GM12878 (cell line): ENCODE results near the gene RTN4. TPM values are rescaled to one million over a fixed set of nuclear protein-coding genes. Genes with fewer than 3 reads are reported as not detected.
A peak's percentile ranks its signal among the peaks of the same experiment; 100 is the strongest.

Experiments used
- CREB1 ChIP-seq: IDR thresholded peaks from 2 replicates; pipeline ENCODE4 v1.6.1; 2012; ENCODE audit warnings: low read depth, mild to moderate bottlenecking, inconsistent platforms
- CTCF ChIP-seq, 3 experiments: IDR thresholded peaks in 2 of 3; conservative IDR thresholded peaks in 1 of 3; 2 replicates each; pipeline ENCODE4 v1.5.1; 2011; ENCODE audit warnings: low read depth in 3 of 3, low read length in 3 of 3, mild to moderate bottlenecking in 3 of 3, control low read depth in 2 of 3, moderate library complexity in 2 of 3, inconsistent platforms in 1 of 3, mixed read lengths in 1 of 3; ENCODE audit not compliant: control insufficient read depth in 2 of 3, insufficient read depth in 1 of 3; ENCODE audit errors: extremely low read depth in 1 of 3
- ETV6 ChIP-seq, 2 experiments: fragments of 450-650 bp in 1 of 2; IDR thresholded peaks in 1 of 2; conservative IDR thresholded peaks in 1 of 2; 2 replicates each; pipeline ENCODE4 v1.6.1; 2014; ENCODE audit warnings: antibody characterized with exemption in 1 of 2, borderline replicate concordance in 1 of 2, low read depth in 1 of 2, mild to moderate bottlenecking in 1 of 2, moderate library complexity in 1 of 2
- HCFC1 ChIP-seq: fragments of 150-350 bp; IDR thresholded peaks from 2 replicates; pipeline ENCODE4 v1.6.1; 2014; ENCODE audit warnings: low read length
- IRF4 ChIP-seq: IDR thresholded peaks from 2 replicates; pipeline ENCODE4 v1.6.1; 2011; ENCODE audit warnings: low read depth, low read length
- JUNB ChIP-seq: IDR thresholded peaks from 2 replicates; pipeline ENCODE4 v1.6.1; 2016; ENCODE audit warnings: antibody characterized with exemption, mild to moderate bottlenecking
- MLLT1 ChIP-seq: fragments of 450-650 bp; IDR thresholded peaks from 2 replicates; pipeline ENCODE4 v1.6.1; 2016; ENCODE audit warnings: mild to moderate bottlenecking
- MTA3 ChIP-seq: IDR thresholded peaks from 2 replicates; pipeline ENCODE4 v1.6.1; 2012; ENCODE audit warnings: low read length, inconsistent platforms, borderline replicate concordance
- MYB ChIP-seq: fragments of 150-350 bp; IDR thresholded peaks from 2 replicates; pipeline ENCODE4 v1.6.1; 2014; ENCODE audit warnings: mild to moderate bottlenecking, low read depth, low read length, borderline replicate concordance
- NBN ChIP-seq: fragments of 450-650 bp; IDR thresholded peaks from 2 replicates; pipeline ENCODE4 v1.6.1; 2016
- NFXL1 ChIP-seq: fragments of 450-650 bp; IDR thresholded peaks from 2 replicates; pipeline ENCODE4 v1.6.1; 2017; ENCODE audit warnings: antibody characterized with exemption, mild to moderate bottlenecking, borderline replicate concordance
- NFYB ChIP-seq: IDR thresholded peaks from 2 replicates; pipeline ENCODE4 v1.6.1; 2011; ENCODE audit warnings: low read depth, mild to moderate bottlenecking, low read length, improper control_type of control experiment, moderate library complexity; ENCODE audit not compliant: insufficient read depth
- NR2C1 ChIP-seq: fragments of 450-650 bp; IDR thresholded peaks from 2 replicates; pipeline ENCODE4 v1.6.1; 2017; ENCODE audit warnings: antibody characterized with exemption, mild to moderate bottlenecking, moderate library complexity
- PKNOX1 ChIP-seq: fragments of 450-650 bp; IDR thresholded peaks from 2 replicates; pipeline ENCODE4 v1.6.1; 2016; ENCODE audit warnings: mild to moderate bottlenecking
- POLR2AphosphoS2 ChIP-seq: IDR thresholded peaks from 2 replicates; pipeline ENCODE4 v1.6.1; 2011; ENCODE audit warnings: low read depth, mild to moderate bottlenecking, low read length, improper control_type of control experiment, moderate library complexity
- POU2F2 ChIP-seq: IDR thresholded peaks from 3 replicates; pipeline ENCODE4 v1.6.1; 2011; ENCODE audit warnings: low read depth, mild to moderate bottlenecking, low read length, borderline replicate concordance
- RAD21 ChIP-seq: IDR thresholded peaks from 2 replicates; pipeline ENCODE4 v1.6.1; 2011; ENCODE audit warnings: mild to moderate bottlenecking, low read depth, low read length, moderate library complexity; ENCODE audit not compliant: insufficient read depth
- RAD51 ChIP-seq: fragments of 450-650 bp; IDR thresholded peaks from 2 replicates; pipeline ENCODE4 v1.6.1; 2016; ENCODE audit warnings: moderate library complexity, mild to moderate bottlenecking, inconsistent platforms
- STAT3 ChIP-seq: IDR thresholded peaks from 2 replicates; pipeline ENCODE4 v1.6.1; 2011; ENCODE audit warnings: low read depth, low read length, improper control_type of control experiment
- SUZ12 ChIP-seq: fragments of 200-600 bp; sonication (generic); IDR thresholded peaks from one replicate; pipeline ENCODE4 v1.6.1; 2018; ENCODE audit warnings: antibody characterized with exemption, mild to moderate bottlenecking; ENCODE audit not compliant: unreplicated experiment
- TBL1XR1 ChIP-seq: IDR thresholded peaks from 2 replicates; pipeline ENCODE4 v1.6.1; 2012; ENCODE audit warnings: low read depth, low read length, improper control_type of control experiment
- ZNF592 ChIP-seq: fragments of 450-650 bp; IDR thresholded peaks from 2 replicates; pipeline ENCODE4 v1.6.1; 2017; ENCODE audit warnings: mild to moderate bottlenecking, moderate library complexity
- ZNF622 ChIP-seq: fragments of 450-650 bp; IDR thresholded peaks from 2 replicates; pipeline ENCODE4 v1.6.1; 2017; ENCODE audit warnings: mild to moderate bottlenecking, inconsistent platforms
- polyA plus RNA-seq, 11 experiments: library from polyadenylated mRNA; depleted of rRNA in 4 of 11; unstranded in 6 of 11; stranded (reverse) in 5 of 11; fragments of >200 nt; fragmentation: Nextera tagmentation in 4 of 11; fragmentation: Illumina TruSeq in 1 of 11; extraction: Ambion mirVana in 4 of 11; extraction: Trizol in 1 of 11; gene quantifications; 1 replicate in 1 of 11; 2 replicates in 10 of 11; pipeline versions ENCODE4 v1.2.1 to v1.2.3, GENCODE V29; 2011 to 2016; ENCODE audit warnings: inconsistent platforms in 2 of 11, missing spikeins in 2 of 11, low read depth in 1 of 11
- total RNA-seq, 4 experiments: library from RNA; depleted of rRNA in 3 of 4; stranded (reverse); fragments of >200 nt in 3 of 4; fragmentation: Illumina TruSeq in 1 of 4; extraction: Trizol in 1 of 4; gene quantifications; 2 replicates each; pipeline versions ENCODE4 v1.2.1 to v1.2.3, GENCODE V29; 2013 to 2021

RTN4 gene
- total and polyA plus RNA-seq, 10 of the 15 experiments (the other 5 are each of a cell fraction or from before 2014, with no cell fraction given) = 56.0 to 133 (median 83.3) TPM

- TF ChIP-seq ZNF592 = no peak
- no peak for TF ChIP-seq NBN
- peak; percentile 72 for TF ChIP-seq MLLT1
- TF ChIP-seq RAD51 = no peak
- no peak for TF ChIP-seq MYB
- TF ChIP-seq POU2F2 = no peak
- no peak for TF ChIP-seq NFYB
- TF ChIP-seq PKNOX1 = no peak
- TF ChIP-seq HCFC1 = no peak
- no peak for TF ChIP-seq CREB1
- TF ChIP-seq MTA3 = no peak
- TF ChIP-seq ZNF622 = no peak
- no peak for TF ChIP-seq POLR2AphosphoS2
- TF ChIP-seq STAT3 = no peak
- no peak for TF ChIP-seq JUNB
- no peak for TF ChIP-seq NFXL1
- TF ChIP-seq ETV6 (conservative IDR thresholded peaks at IDR 0.05 in 1 of 2, IDR thresholded peaks at IDR 0.05 in 1 of 2; ENCODE audit: borderline replicate concordance in 1 of 2, low read depth in 1 of 2) = no peak
- TF ChIP-seq RAD21 = no peak
- TF ChIP-seq CTCF (IDR thresholded peaks at IDR 0.05 in 2 of 3, conservative IDR thresholded peaks at IDR 0.05 in 1 of 3; ENCODE audit: control insufficient read depth in 2 of 3, extremely low read depth in 1 of 3, insufficient read depth in 1 of 3, low read depth in 3 of 3, low read length in 3 of 3) = no peak
- TF ChIP-seq TBL1XR1 = no peak
- no peak for TF ChIP-seq NR2C1
- TF ChIP-seq SUZ12 = no peak
- TF ChIP-seq IRF4 = no peak
Observed at GRCh38 chr2:54954705-54955357, 95.4 kb downstream of the RTN4 start (continued).
